Measurements from ENCODE around the gene ACOT11. TPM values are rescaled to one million over a fixed set of nuclear protein-coding genes. Genes with fewer than 3 reads are reported as not detected.
A peak's percentile ranks its signal among the peaks of the same experiment; 100 is the strongest.

Gene ACOT11
- total and polyA plus RNA-seq, 9 of the 15 experiments (the other 6 are each of a cell fraction or from before 2014, with no cell fraction given), result 0.04 to 1.2 (median 0.64) TPM; not detected in 2

DNA sequence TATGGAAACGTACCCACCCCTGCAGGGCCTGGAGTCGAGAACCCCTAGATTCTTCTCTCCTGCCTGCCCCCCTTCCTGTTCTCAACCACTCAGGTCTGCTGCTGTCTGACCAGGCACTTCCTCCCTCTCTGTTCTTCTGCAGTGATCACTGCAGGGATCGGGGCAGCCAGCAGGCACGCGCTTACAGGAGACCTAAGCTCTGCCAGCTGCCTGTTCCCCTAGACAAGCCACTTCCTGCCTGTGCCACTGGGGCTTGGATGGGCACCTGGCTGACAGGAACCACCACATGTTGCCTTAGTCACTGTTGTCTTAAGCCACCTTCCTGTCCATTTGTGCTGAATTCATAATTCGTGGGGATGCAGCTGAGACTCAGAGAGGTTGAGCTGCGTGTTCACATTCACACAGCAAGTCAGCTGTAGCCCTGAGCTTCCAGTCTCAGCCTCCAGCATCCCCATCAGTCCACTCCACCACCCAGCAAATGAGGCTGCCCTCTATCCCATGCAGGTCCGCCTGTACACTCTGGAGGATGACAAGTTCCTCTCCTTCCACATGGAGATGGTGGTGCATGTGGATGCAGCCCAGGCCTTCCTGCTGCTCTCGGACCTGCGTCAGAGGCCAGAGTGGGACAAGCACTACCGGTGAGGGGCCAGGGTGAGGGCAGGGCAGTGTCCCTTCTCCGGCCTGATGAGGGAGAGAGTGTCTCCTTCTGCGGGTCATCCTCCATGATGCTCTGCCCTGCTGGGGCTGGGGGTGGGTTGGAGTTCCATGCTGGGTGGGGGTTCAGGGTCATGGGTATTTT lies 56.7 kb downstream of the ACOT11 start:
- ATAC-seq (no peak), FAIRE-seq (peak; percentile 75), DNase-seq (ENCODE audit: extremely low read depth in 1 of 4, low spot score in 3 of 4) (no peak)
- Histone ChIP-seq H3K4me3 (no peak overlapping the region), H3K27me3 (ENCODE audit: control insufficient read depth in 2 of 2, insufficient read depth in 2 of 2, low read length in 2 of 2) (peaks cover 53 to 89% of the 10 kb centered on the region in 2 experiments), H3K9ac (ENCODE audit: insufficient read depth in 1 of 2, low read depth in 2 of 2, low read length in 2 of 2) (peak overlapping the region in 1 of 2 experiments; percentile 36; a peak in 1 of 4 replicates), H3K4me1 (replicated peaks in 1 of 2; ENCODE audit: control insufficient read depth in 2 of 2, insufficient read depth in 2 of 2, low read length in 2 of 2) (peaks cover 0 to 21% of the 10 kb centered on the region in 2 experiments; a peak in 2 of 5 replicates), H3K9me1 (ENCODE audit: control insufficient read depth, insufficient read depth, low read length) (no peaks in the 10 kb centered on the region), H3K4me2 (ENCODE audit: insufficient read depth, low read length) (no peak overlapping the region), H3K27ac (ENCODE audit: extremely low read depth, low read depth, low read length) (no peak overlapping the region), H2AFZ (ENCODE audit: low read depth, low read length) (no peak overlapping the region), H3K9me3 (replicated peaks; ENCODE audit: control insufficient read depth, insufficient read depth, low read depth, low read length) (no peaks in the 10 kb centered on the region), H3K79me2 (ENCODE audit: control insufficient read depth, insufficient read depth, low read length) (no peaks in the 10 kb centered on the region), H3K36me3 (ENCODE audit: control insufficient read depth, insufficient read depth, low read length) (no peaks in the 10 kb centered on the region), H4K20me1 (replicated peaks; ENCODE audit: control insufficient read depth, insufficient read depth, low read length) (peaks cover 7% of the 10 kb centered on the region; the same call in 1 of the 2 replicates)
- in situ Hi-C loops (cut with MboI), result no loop called here
- CTCF ChIA-PET (ENCODE audit: low intra/inter-chr PET ratio), result no interaction called here
- intact Hi-C loops (cut with micrococcal nuclease), result no loop called here
- no TSS peak for BruUV-seq (replicated peaks)
- TF ChIP-seq C11orf30 (IDR thresholded peaks at IDR 0.05; ENCODE audit: low read depth), result no peak
- no peak for TF ChIP-seq FOSL1 (tag; conservative IDR thresholded peaks at IDR 0.05)
- no peak for TF ChIP-seq ILF3 (IDR thresholded peaks at IDR 0.05; ENCODE audit: borderline replicate concordance)
- TF ChIP-seq SPI1 (IDR thresholded peaks at IDR 0.05; ENCODE audit: borderline replicate concordance, low read depth, low read length), result 0 out of 2 replicates have a peak, but pooled peaks have one; percentile 21
- no peak for TF ChIP-seq BHLHE40 (IDR thresholded peaks at IDR 0.05; ENCODE audit: low read length)
- WGBS (ENCODE audit: insufficient coverage, low coverage, missing lambda C conversion rate), result 4% methylated on average over 12 of the region's 13 CpGs
- POLR2A ChIA-PET, result interaction anchor here (0.5 to 1.5 kb wide), 4 partner anchors 9 to 171 kb away, joined by 3 read pairs; no protein-coding TSS in a partner anchor
